Fibroblast of lung (primary cell): ENCODE results near the gene STK32C. TPM values are rescaled to one million over a fixed set of nuclear protein-coding genes. Genes with fewer than 3 reads are reported as not detected.

ENCODE experiments used
- DNase-seq, 2 donors: peaks; one replicate each; pipeline versions ENCODE4 v3.0.0 to v3.0.0-alpha.2; 2010; ENCODE audit warnings: low read depth in 2 of 2
- H2AFZ ChIP-seq: 2 replicates; pipeline ENCODE4 v1.5.1; 2012; ENCODE audit warnings: low read length, control low read depth, inconsistent platforms
- H3K27ac ChIP-seq: 2 replicates; pipeline ENCODE4 v1.5.1; 2011; ENCODE audit warnings: low read length, control low read depth; ENCODE audit not compliant: insufficient read depth
- H3K27me3 ChIP-seq: 2 replicates; pipeline ENCODE4 v1.5.1; 2011; ENCODE audit warnings: mild to moderate bottlenecking, low read length; ENCODE audit not compliant: control insufficient read depth, insufficient read depth
- H3K36me3 ChIP-seq: 2 replicates; pipeline ENCODE4 v1.5.1; 2011; ENCODE audit warnings: low read length; ENCODE audit not compliant: control insufficient read depth, insufficient read depth
- H3K4me1 ChIP-seq: 2 replicates; pipeline ENCODE4 v1.5.1; 2011; ENCODE audit warnings: low read length; ENCODE audit not compliant: control insufficient read depth, insufficient read depth; ENCODE audit errors: extremely low read depth
- H3K4me2 ChIP-seq: 2 replicates; pipeline ENCODE4 v1.5.1; 2011; ENCODE audit warnings: low read length, control low read depth; ENCODE audit not compliant: insufficient read depth; ENCODE audit errors: extremely low read depth
- H3K4me3 ChIP-seq, 4 experiments: fragments of 200-600 bp in 1 of 4; sonication (generic) in 1 of 4; replicated peaks in 1 of 4; 2 replicates each; pipeline ENCODE4 v1.5.1; 2011 to 2016; ENCODE audit warnings: low read length in 4 of 4, low read depth in 3 of 4, mild to moderate bottlenecking in 3 of 4, control low read depth in 2 of 4, inconsistent platforms in 1 of 4, mixed read lengths in 1 of 4; ENCODE audit not compliant: insufficient read depth in 1 of 4; ENCODE audit errors: control extremely low read depth in 1 of 4
- H3K79me2 ChIP-seq: 2 replicates; pipeline ENCODE4 v1.5.1; 2012; ENCODE audit warnings: mild to moderate bottlenecking, low read length, inconsistent platforms; ENCODE audit not compliant: control insufficient read depth, insufficient read depth
- H3K9ac ChIP-seq: 2 replicates; pipeline ENCODE4 v1.5.1; 2011; ENCODE audit warnings: mild to moderate bottlenecking, low read length, control low read depth; ENCODE audit not compliant: insufficient read depth
- H3K9me3 ChIP-seq: 2 replicates; pipeline ENCODE4 v1.5.1; 2012; ENCODE audit warnings: low read depth, low read length; ENCODE audit not compliant: control insufficient read depth, insufficient read depth
- H4K20me1 ChIP-seq: 2 replicates; pipeline ENCODE4 v1.5.1; 2011; ENCODE audit warnings: low read length; ENCODE audit not compliant: control insufficient read depth, insufficient read depth; ENCODE audit errors: extremely low read depth
- EZH2 ChIP-seq: IDR thresholded peaks from 2 replicates; pipeline ENCODE4 v1.5.1; 2012; ENCODE audit warnings: low read length, control low read depth, mild to moderate bottlenecking; ENCODE audit errors: missing control alignments
- polyA plus RNA-seq, 2 donors: library from polyadenylated mRNA; depleted of rRNA in 1 of 2; stranded (reverse) in 1 of 2; unstranded in 1 of 2; fragments of >200 nt; gene quantifications; 2 replicates each; pipeline ENCODE4 v1.2.1, GENCODE V29; 2011 to 2012; ENCODE audit warnings: missing spikeins in 1 of 2
- total RNA-seq: library from RNA; depleted of rRNA; stranded (reverse); fragments of >200 nt; gene quantifications from 2 replicates; pipeline ENCODE4 v1.2.1, GENCODE V29; 2014
- TF ChIP-seq, protein P1 (sequence below), 2 donors: IDR thresholded peaks in 1 of 2; conservative IDR thresholded peaks in 1 of 2; 1 replicate in 1 of 2; 2 replicates in 1 of 2; pipeline ENCODE4 v1.5.1; 2011 to 2012; ENCODE audit warnings: low read length in 2 of 2, control low read depth in 1 of 2, inconsistent platforms in 1 of 2, low read depth in 1 of 2, mild to moderate bottlenecking in 1 of 2

STK32C gene
- total and polyA plus RNA-seq, 2 donors (not counting 1 experiment from before 2014, with no cell fraction given), result 4.4 to 21.5 TPM

DNA sequence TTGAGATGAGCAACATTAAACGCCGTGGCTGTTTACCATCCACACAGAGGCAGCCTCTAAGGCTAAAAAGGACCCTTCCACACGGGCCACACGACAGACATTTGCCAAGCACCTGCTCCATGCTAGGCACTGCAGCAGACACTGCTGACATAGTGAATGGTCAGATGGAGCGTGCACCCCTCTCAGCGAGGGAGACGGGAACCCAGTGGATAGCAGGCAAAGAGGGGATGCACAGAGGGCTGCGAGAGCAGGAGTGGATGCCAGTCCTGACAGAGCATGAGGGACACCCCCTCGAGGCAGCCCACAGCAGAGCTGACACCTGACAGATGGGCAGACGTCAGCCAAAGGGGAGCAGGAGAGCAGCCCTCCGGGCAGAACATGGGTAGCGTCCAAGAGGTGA lies 5.6 kb upstream of the STK32C start:
- Histone ChIP-seq H2AFZ (no peak overlapping the region), H3K4me1 (no peaks in the 10 kb centered on the region), H3K4me2 (no peak overlapping the region), H4K20me1 (no peaks in the 10 kb centered on the region), H3K79me2 (no peaks in the 10 kb centered on the region), H3K27ac (no peak overlapping the region), H3K9me3 (no peaks in the 10 kb centered on the region), H3K4me3 (no peak overlapping the region), H3K36me3 (no peaks in the 10 kb centered on the region), H3K9ac (no peak overlapping the region), H3K27me3 (no peaks in the 10 kb centered on the region)
- no peak for DNase-seq
- TF ChIP-seq, protein P1, sequence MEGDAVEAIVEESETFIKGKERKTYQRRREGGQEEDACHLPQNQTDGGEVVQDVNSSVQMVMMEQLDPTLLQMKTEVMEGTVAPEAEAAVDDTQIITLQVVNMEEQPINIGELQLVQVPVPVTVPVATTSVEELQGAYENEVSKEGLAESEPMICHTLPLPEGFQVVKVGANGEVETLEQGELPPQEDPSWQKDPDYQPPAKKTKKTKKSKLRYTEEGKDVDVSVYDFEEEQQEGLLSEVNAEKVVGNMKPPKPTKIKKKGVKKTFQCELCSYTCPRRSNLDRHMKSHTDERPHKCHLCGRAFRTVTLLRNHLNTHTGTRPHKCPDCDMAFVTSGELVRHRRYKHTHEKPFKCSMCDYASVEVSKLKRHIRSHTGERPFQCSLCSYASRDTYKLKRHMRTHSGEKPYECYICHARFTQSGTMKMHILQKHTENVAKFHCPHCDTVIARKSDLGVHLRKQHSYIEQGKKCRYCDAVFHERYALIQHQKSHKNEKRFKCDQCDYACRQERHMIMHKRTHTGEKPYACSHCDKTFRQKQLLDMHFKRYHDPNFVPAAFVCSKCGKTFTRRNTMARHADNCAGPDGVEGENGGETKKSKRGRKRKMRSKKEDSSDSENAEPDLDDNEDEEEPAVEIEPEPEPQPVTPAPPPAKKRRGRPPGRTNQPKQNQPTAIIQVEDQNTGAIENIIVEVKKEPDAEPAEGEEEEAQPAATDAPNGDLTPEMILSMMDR (conservative IDR thresholded peaks at IDR 0.05 in 1 of 2, IDR thresholded peaks at IDR 0.05 in 1 of 2; ENCODE audit: low read depth in 1 of 2, low read length in 2 of 2), result no peak
- no peak for TF ChIP-seq EZH2

DNA sequence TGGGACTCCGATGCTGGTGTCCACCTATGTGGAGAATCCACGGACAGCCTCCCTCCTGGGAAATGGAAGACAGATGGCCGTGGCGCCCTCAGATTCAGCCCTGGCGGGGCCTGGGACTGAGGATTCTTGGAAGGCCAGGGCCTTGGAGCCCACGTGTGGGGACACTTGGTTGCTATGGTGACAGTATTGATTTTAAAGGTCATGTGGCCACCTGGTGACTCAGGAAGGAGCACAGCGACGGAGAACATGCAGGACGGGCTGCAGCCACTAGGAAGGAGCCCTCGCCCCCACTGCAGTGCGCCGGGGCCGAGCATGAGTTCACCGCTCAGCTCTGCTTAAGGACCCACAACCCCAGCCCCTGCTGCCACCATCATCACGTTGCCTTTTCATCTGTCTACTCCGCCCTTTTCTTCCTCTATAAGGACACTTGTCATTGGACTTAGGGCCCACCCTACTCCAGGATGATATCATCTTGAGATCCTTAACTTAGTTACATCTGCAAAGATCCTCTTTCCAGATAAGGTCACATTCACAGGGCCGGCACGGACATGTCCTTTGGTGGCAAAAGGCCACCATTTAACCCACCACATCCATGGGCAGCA lies 3.7 kb upstream of the STK32C start:
- Histone ChIP-seq H3K27me3 (no peaks in the 10 kb centered on the region), H3K27ac (no peak overlapping the region)
- no peak for TF ChIP-seq EZH2
- TF ChIP-seq, protein P1 (conservative IDR thresholded peaks at IDR 0.05 in 1 of 2, IDR thresholded peaks at IDR 0.05 in 1 of 2; ENCODE audit: low read depth in 1 of 2, low read length in 2 of 2), result no peak

DNA sequence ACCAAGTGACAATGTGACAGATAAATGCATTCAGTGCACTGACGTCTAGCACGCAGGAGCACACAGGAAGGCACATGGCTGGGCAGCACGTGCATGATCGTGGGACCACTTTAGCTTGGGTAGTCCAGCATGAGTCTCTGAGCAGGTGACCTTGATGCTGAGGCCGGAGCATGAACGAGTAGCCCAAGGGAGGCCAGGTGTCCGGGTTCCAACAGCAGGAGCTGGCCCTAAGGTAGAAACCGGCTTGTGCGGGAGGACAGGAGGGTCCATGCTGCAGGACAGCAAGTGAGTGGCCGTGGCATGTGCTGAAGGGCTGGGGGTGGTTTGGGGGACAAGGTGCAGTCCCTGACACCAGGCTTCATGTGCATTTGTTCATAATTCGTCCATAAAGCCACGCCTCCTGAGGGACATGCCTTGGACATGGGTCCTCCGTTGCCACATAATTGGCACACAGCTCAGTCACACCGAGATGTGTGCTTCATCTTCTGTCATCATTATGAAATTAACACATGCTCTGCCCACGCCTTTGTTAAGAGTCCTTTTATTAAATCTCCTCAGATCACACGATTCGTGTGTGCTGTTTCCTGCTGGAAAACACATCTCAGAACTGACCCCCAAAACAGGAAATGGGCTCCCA lies 3.1 kb upstream of the STK32C start:
- Histone ChIP-seq H3K4me3 (no peak overlapping the region), H3K4me1 (no peaks in the 10 kb centered on the region), H3K27me3 (no peaks in the 10 kb centered on the region), H3K79me2 (no peaks in the 10 kb centered on the region), H3K4me2 (no peak overlapping the region), H4K20me1 (no peaks in the 10 kb centered on the region), H3K27ac (no peak overlapping the region), H2AFZ (no peak overlapping the region), H3K36me3 (no peaks in the 10 kb centered on the region), H3K9ac (no peak overlapping the region), H3K9me3 (no peaks in the 10 kb centered on the region)
- no peak for DNase-seq
- no peak for TF ChIP-seq EZH2
- TF ChIP-seq, protein P1 (conservative IDR thresholded peaks at IDR 0.05 in 1 of 2, IDR thresholded peaks at IDR 0.05 in 1 of 2; ENCODE audit: low read depth in 1 of 2, low read length in 2 of 2), result no peak

More for the DNA sequence above, 3.7 kb upstream of the STK32C start:
- no peak overlapping the region for H3K4me2 ChIP-seq
- H4K20me1 ChIP-seq, result no peaks in the 10 kb centered on the region
- H3K9ac ChIP-seq, result no peak overlapping the region
- no peaks in the 10 kb centered on the region for H3K4me1 ChIP-seq
- H3K79me2 ChIP-seq, result no peaks in the 10 kb centered on the region
- no peak overlapping the region for H2AFZ ChIP-seq
- DNase-seq, result no peak
- H3K9me3 ChIP-seq, result no peaks in the 10 kb centered on the region
- no peaks in the 10 kb centered on the region for H3K36me3 ChIP-seq
- no peak overlapping the region for H3K4me3 ChIP-seq
